Panc1 (cell line): ENCODE data around the gene MICAL2. TPM values are rescaled to one million over a fixed set of nuclear protein-coding genes. Genes with fewer than 3 reads are reported as not detected.

ENCODE experiments used
- ATAC-seq: fragments of 200-7000 bp; cut with Tn5 transposase; 2 replicates; pipeline ENCODE4 v1.9.1; 2020; ENCODE audit warnings: mild to moderate bottlenecking, moderate library complexity
- BruUV-seq: library from RNA; stranded (reverse); fragments of 400-500 nt; replicated peaks from 2 replicates; lab custom pipeline; 2021; lab: Mats Ljungman, UMichigan
- CTCF ChIA-PET: fragments of 300-600 bp; sonication (Branson Sonifier 250); formaldehyde crosslinking; loops from one replicate; lab custom pipeline; 2022; ENCODE audit warnings: antibody characterized with exemption; lab: Charles Lee
- POLR2A ChIA-PET: fragments of 300-600 bp; sonication (Branson Sonifier 250); formaldehyde crosslinking; loops from one replicate; lab custom pipeline; 2022; ENCODE audit warnings: antibody characterized with exemption; lab: Charles Lee
- DNase-seq: peaks from one replicate; pipeline ENCODE4 v3.0.0-alpha.2; 2010; ENCODE audit warnings: low read depth, low spot score
- H3K27ac ChIP-seq: 2 replicates; pipeline ENCODE4 v1.5.1; 2011; ENCODE audit warnings: mild to moderate bottlenecking, low read length, inconsistent platforms
- H3K27me3 ChIP-seq: fragments of 200-500 bp; sonication (Bioruptor generic); 2 replicates; pipeline ENCODE4 v1.6.0; 2014; ENCODE audit warnings: low read length, inconsistent platforms; ENCODE audit not compliant: control insufficient read depth, insufficient read depth
- H3K36me3 ChIP-seq: fragments of 200-500 bp; sonication (Bioruptor generic); 2 replicates; pipeline ENCODE4 v1.5.1; 2014; ENCODE audit warnings: inconsistent platforms, mild to moderate bottlenecking, low read length, moderate library complexity; ENCODE audit not compliant: control insufficient read depth, insufficient read depth
- H3K4me1 ChIP-seq: 2 replicates; pipeline ENCODE4 v1.5.1; 2011; ENCODE audit warnings: inconsistent platforms, mild to moderate bottlenecking, low read length, moderate library complexity; ENCODE audit not compliant: control insufficient read depth, insufficient read depth
- H3K4me3 ChIP-seq, 2 experiments: 2 replicates each; pipeline ENCODE4 v1.5.1; 2011 to 2012; ENCODE audit warnings: low read depth in 2 of 2, low read length in 2 of 2, mild to moderate bottlenecking in 2 of 2, inconsistent platforms in 1 of 2, moderate library complexity in 1 of 2
- H3K9me3 ChIP-seq: fragments of 200-500 bp; sonication (Bioruptor generic); 2 replicates; pipeline ENCODE4 v1.5.1; 2014; ENCODE audit warnings: low read depth, mild to moderate bottlenecking, inconsistent platforms, low read length, moderate library complexity; ENCODE audit not compliant: control insufficient read depth, insufficient read depth
- POLR2AphosphoS5 ChIP-seq: IDR thresholded peaks from 2 replicates; pipeline ENCODE4 v1.6.1; 2012; ENCODE audit warnings: mild to moderate bottlenecking, low read depth, low read length, moderate library complexity
- SIN3A ChIP-seq: IDR thresholded peaks from 2 replicates; pipeline ENCODE4 v1.6.1; 2012; ENCODE audit warnings: low read depth, mild to moderate bottlenecking, low read length, moderate library complexity, borderline replicate concordance; ENCODE audit not compliant: insufficient read depth
- TCF7L2 ChIP-seq: IDR thresholded peaks from 2 replicates; pipeline ENCODE4 v1.6.1; 2011; ENCODE audit warnings: mild to moderate bottlenecking, low read depth, low read length, inconsistent platforms
- in situ Hi-C: cut with HindIII; loops from 2 replicates; pipeline ENCODE4 v1.10.0; 2016; ENCODE audit warnings: low sequenced_read_pairs, low pct_unique_long_range_greater_than_20kb
- intact Hi-C: fragments of 100-400 bp; cut with micrococcal nuclease; formaldehyde crosslinking; loops from one replicate; pipeline ENCODE4 v1.10.0; 2022; ENCODE audit not compliant: unreplicated experiment
- total RNA-seq: library from RNA; stranded (reverse); gene quantifications from one replicate; pipeline ENCODE4 v1.2.1, GENCODE V29; 2021; ENCODE audit not compliant: unreplicated experiment
- TF ChIP-seq, protein P1 (sequence below): fragments of 450-650 bp; IDR thresholded peaks from 2 replicates; pipeline ENCODE4 v1.5.1; 2017; ENCODE audit warnings: mild to moderate bottlenecking
- TF ChIP-seq, protein P2 (sequence below), 2 experiments: IDR thresholded peaks; 2 replicates each; pipeline ENCODE4 v1.6.1; 2011 to 2012; ENCODE audit warnings: low read depth in 2 of 2, control low read depth in 1 of 2, low read length in 1 of 2, mild to moderate bottlenecking in 1 of 2, moderate library complexity in 1 of 2; ENCODE audit not compliant: insufficient read depth in 1 of 2

MICAL2 gene
- total RNA-seq, 1 experiment from 2014 or later: 199 TPM

DNA sequence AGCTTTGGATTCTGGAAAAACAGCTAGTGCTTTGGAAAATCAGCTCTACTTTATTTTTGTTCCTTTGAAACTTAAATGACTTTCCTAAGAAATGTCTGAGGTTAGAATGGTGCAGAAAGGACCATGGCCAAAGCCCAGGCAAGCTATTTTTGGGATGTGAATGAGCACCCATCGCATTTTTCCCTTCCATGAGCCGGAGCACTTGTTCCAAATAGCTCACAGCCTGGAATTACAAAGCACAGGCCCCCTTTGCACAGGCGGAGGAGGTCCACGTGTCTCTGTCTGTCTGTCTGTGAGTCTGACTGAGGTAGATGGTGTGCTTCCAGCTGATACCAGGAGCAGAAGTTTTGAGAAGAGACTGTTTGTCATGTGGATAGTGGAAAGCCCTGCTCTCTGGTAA, 50.7 kb downstream of the MICAL2 start:
- DNase-seq (no peak), ATAC-seq (no peak)
- Histone ChIP-seq H3K9me3 (no peaks in the 10 kb centered on the region), H3K4me3 (no peak overlapping the region), H3K27me3 (no peaks in the 10 kb centered on the region), H3K27ac (peak overlapping the region; percentile 89), H3K4me1 (peaks cover 80% of the 10 kb centered on the region), H3K36me3 (peaks cover 3% of the 10 kb centered on the region)
- no TSS peak for BruUV-seq
- intact Hi-C loops: no loop called here
- in situ Hi-C loops: no loop called here
- CTCF ChIA-PET: no interaction called here
- TF ChIP-seq, protein P1, sequence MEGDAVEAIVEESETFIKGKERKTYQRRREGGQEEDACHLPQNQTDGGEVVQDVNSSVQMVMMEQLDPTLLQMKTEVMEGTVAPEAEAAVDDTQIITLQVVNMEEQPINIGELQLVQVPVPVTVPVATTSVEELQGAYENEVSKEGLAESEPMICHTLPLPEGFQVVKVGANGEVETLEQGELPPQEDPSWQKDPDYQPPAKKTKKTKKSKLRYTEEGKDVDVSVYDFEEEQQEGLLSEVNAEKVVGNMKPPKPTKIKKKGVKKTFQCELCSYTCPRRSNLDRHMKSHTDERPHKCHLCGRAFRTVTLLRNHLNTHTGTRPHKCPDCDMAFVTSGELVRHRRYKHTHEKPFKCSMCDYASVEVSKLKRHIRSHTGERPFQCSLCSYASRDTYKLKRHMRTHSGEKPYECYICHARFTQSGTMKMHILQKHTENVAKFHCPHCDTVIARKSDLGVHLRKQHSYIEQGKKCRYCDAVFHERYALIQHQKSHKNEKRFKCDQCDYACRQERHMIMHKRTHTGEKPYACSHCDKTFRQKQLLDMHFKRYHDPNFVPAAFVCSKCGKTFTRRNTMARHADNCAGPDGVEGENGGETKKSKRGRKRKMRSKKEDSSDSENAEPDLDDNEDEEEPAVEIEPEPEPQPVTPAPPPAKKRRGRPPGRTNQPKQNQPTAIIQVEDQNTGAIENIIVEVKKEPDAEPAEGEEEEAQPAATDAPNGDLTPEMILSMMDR: no peak
- TF ChIP-seq SIN3A: no peak
- no peak for TF ChIP-seq TCF7L2
- TF ChIP-seq, protein P2, sequence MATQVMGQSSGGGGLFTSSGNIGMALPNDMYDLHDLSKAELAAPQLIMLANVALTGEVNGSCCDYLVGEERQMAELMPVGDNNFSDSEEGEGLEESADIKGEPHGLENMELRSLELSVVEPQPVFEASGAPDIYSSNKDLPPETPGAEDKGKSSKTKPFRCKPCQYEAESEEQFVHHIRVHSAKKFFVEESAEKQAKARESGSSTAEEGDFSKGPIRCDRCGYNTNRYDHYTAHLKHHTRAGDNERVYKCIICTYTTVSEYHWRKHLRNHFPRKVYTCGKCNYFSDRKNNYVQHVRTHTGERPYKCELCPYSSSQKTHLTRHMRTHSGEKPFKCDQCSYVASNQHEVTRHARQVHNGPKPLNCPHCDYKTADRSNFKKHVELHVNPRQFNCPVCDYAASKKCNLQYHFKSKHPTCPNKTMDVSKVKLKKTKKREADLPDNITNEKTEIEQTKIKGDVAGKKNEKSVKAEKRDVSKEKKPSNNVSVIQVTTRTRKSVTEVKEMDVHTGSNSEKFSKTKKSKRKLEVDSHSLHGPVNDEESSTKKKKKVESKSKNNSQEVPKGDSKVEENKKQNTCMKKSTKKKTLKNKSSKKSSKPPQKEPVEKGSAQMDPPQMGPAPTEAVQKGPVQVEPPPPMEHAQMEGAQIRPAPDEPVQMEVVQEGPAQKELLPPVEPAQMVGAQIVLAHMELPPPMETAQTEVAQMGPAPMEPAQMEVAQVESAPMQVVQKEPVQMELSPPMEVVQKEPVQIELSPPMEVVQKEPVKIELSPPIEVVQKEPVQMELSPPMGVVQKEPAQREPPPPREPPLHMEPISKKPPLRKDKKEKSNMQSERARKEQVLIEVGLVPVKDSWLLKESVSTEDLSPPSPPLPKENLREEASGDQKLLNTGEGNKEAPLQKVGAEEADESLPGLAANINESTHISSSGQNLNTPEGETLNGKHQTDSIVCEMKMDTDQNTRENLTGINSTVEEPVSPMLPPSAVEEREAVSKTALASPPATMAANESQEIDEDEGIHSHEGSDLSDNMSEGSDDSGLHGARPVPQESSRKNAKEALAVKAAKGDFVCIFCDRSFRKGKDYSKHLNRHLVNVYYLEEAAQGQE (IDR thresholded peaks at IDR 0.05; ENCODE audit: insufficient read depth in 1 of 2, low read depth in 2 of 2, low read length in 1 of 2): no peak
- POLR2A ChIA-PET: no interaction called here

DNA sequence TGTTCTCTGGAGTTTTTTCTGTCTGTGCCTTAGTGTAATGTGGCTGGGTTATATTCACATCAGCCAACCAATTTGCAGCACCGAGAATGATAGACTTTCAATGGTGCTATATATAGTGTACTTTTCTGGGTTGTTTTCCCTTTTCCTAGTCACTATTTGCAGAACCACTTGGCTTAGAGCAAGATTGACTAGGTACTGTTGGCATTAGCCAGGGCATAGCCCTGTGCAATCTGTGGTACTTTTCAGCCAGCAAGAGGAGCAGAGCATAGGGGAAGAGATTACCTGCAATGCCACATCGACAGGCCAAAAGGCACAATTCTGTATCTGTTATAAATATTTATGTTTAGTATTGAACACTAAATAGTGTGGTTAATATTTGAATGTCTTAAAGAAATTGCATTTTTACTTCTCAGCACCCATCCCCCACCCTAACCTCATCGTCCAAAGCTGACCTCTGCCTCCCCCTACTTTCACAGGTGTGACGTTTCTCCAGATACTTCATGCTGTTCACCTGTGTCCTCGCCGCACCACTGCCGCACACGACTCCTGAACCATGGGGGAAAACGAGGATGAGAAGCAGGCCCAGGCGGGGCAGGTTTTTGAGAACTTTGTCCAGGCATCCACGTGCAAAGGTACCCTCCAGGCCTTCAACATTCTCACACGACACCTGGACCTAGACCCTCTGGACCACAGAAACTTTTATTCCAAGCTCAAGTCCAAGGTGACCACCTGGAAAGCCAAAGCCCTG, 51.4 kb downstream of the MICAL2 start:
- BruUV-seq: no TSS peak
- CTCF ChIA-PET: no interaction called here
- POLR2A ChIA-PET: interaction anchor here (0.9 kb wide), 1 partner anchor 60 kb away, joined by 4 read pairs; no protein-coding TSS in a partner anchor
- Histone ChIP-seq H3K27ac (peak overlapping the region; percentile 89), H3K36me3 (peaks cover 3% of the 10 kb centered on the region), H3K4me3 (no peak overlapping the region), H3K27me3 (no peaks in the 10 kb centered on the region), H3K9me3 (no peaks in the 10 kb centered on the region), H3K4me1 (peaks cover 87% of the 10 kb centered on the region)
- intact Hi-C loops: no loop called here
- TF ChIP-seq, protein P1: no peak
- TF ChIP-seq, protein P2 (IDR thresholded peaks at IDR 0.05; ENCODE audit: insufficient read depth in 1 of 2, low read depth in 2 of 2, low read length in 1 of 2): no peak
- TF ChIP-seq POLR2AphosphoS5: no peak
- TF ChIP-seq SIN3A: no peak
- no peak for TF ChIP-seq TCF7L2
- DNase-seq: no peak
- no peak for ATAC-seq
- in situ Hi-C loops: no loop called here
